ENCODE data around the gene ZSCAN31.
A peak's percentile ranks its signal among the peaks of the same experiment; 100 is the strongest.

Gene ZSCAN31

GRCh38 chr6:28354688-28355554 lies 19.0 kb upstream of the ZSCAN31 start:
- Histone ChIP-seq H3K79me1 (replicated peaks; ENCODE audit: low read length, poor library complexity, severe bottlenecking) (peaks cover 33% of the 10 kb centered on the region), H3K14ac (ENCODE audit: low read length in 2 of 2) (no peak overlapping the region), H3K27me3 (ENCODE audit: control insufficient read depth in 1 of 2, insufficient read depth in 1 of 2, low read length in 2 of 2) (no peaks in the 10 kb centered on the region), H2BK120ac (ENCODE audit: low read depth, low read length) (no peak overlapping the region), H3K23ac (ENCODE audit: low read length in 2 of 2) (no peak overlapping the region), H4K8ac (ENCODE audit: low read length) (peak overlapping the region; percentile 60), H4K91ac (ENCODE audit: low read length) (no peak overlapping the region), H3K4me3 (ENCODE audit: insufficient read depth in 1 of 2, low read depth in 1 of 2, low read length in 2 of 2) (peak overlapping the region in 1 of 2 experiments; percentile 84), H3K4ac (ENCODE audit: low read depth in 1 of 2, low read length in 2 of 2) (peak overlapping the region in 1 of 2 experiments; percentile 6), H2AFZ (ENCODE audit: low read depth, low read length) (no peak overlapping the region), H2BK15ac (ENCODE audit: low read depth, poor library complexity, severe bottlenecking) (no peak overlapping the region), H3K9me3 (ENCODE audit: control insufficient read depth, low read length) (no peaks in the 10 kb centered on the region), H3K4me2 (ENCODE audit: low read length, poor library complexity, severe bottlenecking) (no peak overlapping the region), H3K9ac (ENCODE audit: low read length) (peak overlapping the region; percentile 90), H3K27ac (ENCODE audit: low read length, poor library complexity, severe bottlenecking) (no peak overlapping the region), H3K18ac (ENCODE audit: low read depth in 1 of 2, low read length in 2 of 2) (peak overlapping the region in 1 of 2 experiments; percentile 16), H2AK5ac (ENCODE audit: low read length, severe bottlenecking) (no peak overlapping the region), H2BK12ac (ENCODE audit: low read length in 2 of 2) (peak overlapping the region; percentile 6 to 31), H3K4me1 (ENCODE audit: control insufficient read depth, insufficient read depth, low read depth, low read length) (peaks cover 11% of the 10 kb centered on the region), H3K36me3 (ENCODE audit: control insufficient read depth in 1 of 2, insufficient read depth in 2 of 2, low read depth in 1 of 2, low read length in 2 of 2) (peaks cover 0 to 2% of the 10 kb centered on the region in 2 experiments), H2BK5ac (ENCODE audit: low read depth, low read length, poor library complexity, severe bottlenecking) (no peak overlapping the region)
- WGBS = 91% methylated on average over 10 of the region's 10 CpGs
- DNase-seq = peak; percentile 1

DNA sequence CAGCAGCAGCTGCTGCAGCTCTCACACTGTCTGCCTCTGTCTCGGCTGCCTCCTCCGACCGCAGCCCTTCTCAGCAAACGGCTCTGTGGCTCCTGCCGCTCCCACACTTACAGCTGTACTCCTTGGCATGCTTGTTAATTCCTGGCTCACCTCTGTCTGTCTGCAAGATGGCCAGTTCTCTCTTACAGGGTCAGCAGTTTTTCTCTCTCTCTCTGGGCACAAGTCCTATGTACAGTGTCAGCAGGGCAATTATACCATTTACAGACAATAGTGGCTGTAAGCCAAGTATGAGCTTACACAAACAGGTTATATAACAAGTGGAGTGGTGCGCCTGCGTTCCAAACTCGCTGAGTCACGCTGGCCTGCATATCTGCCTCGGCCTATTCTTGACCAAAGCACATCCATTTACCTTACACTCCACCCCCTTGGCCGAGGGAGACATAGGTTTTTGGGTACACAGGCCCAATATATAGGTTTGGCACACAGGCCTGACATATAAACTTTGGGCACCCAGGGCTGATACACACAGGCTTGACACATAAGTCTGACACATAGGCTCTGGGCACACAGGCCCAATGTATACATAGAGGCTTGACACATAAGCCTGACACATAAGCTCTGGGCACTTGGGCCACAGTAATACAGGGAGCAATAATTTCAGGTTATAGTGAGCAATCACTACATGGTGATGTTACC lies 18.2 kb upstream of the ZSCAN31 start:
- H3K14ac ChIP-seq (ENCODE audit: low read length in 2 of 2) = no peak overlapping the region
- H3K9me3 ChIP-seq (ENCODE audit: control insufficient read depth, low read length) = no peaks in the 10 kb centered on the region
- H3K18ac ChIP-seq (ENCODE audit: low read depth in 1 of 2, low read length in 2 of 2) = no peak overlapping the region
- H3K4ac ChIP-seq (ENCODE audit: low read depth in 1 of 2, low read length in 2 of 2) = peak overlapping the region in 1 of 2 experiments; percentile 10
- 89% methylated on average over 11 of the region's 11 CpGs for WGBS
- no peak overlapping the region for H3K23ac ChIP-seq (ENCODE audit: low read length in 2 of 2)
- H2BK120ac ChIP-seq (ENCODE audit: low read depth, low read length) = no peak overlapping the region
- no peak overlapping the region for H2AFZ ChIP-seq (ENCODE audit: low read depth, low read length)
- H3K27me3 ChIP-seq (ENCODE audit: control insufficient read depth in 1 of 2, insufficient read depth in 1 of 2, low read length in 2 of 2) = no peaks in the 10 kb centered on the region
- peaks cover 11% of the 10 kb centered on the region for H3K4me1 ChIP-seq (ENCODE audit: control insufficient read depth, insufficient read depth, low read depth, low read length)
- H3K4me2 ChIP-seq (ENCODE audit: low read length, poor library complexity, severe bottlenecking) = no peak overlapping the region
- H3K79me1 ChIP-seq (replicated peaks; ENCODE audit: low read length, poor library complexity, severe bottlenecking) = peaks cover 33% of the 10 kb centered on the region
- no peak overlapping the region for H2BK5ac ChIP-seq (ENCODE audit: low read depth, low read length, poor library complexity, severe bottlenecking)
- H3K27ac ChIP-seq (ENCODE audit: low read length, poor library complexity, severe bottlenecking) = no peak overlapping the region
- H2AK5ac ChIP-seq (ENCODE audit: low read length, severe bottlenecking) = no peak overlapping the region
- H2BK15ac ChIP-seq (ENCODE audit: low read depth, poor library complexity, severe bottlenecking) = peak overlapping the region; percentile 65
- H3K36me3 ChIP-seq (ENCODE audit: control insufficient read depth in 1 of 2, insufficient read depth in 2 of 2, low read depth in 1 of 2, low read length in 2 of 2) = no peaks in the 10 kb centered on the region
- peak overlapping the region; percentile 90 for H3K9ac ChIP-seq (ENCODE audit: low read length)
- H3K4me3 ChIP-seq (ENCODE audit: insufficient read depth in 1 of 2, low read depth in 1 of 2, low read length in 2 of 2) = peak overlapping the region in 1 of 2 experiments; percentile 9
- H4K91ac ChIP-seq (ENCODE audit: low read length) = peak overlapping the region; percentile 20
- peak overlapping the region; percentile 52 for H4K8ac ChIP-seq (ENCODE audit: low read length)
- DNase-seq = peak; percentile 7
- H2BK12ac ChIP-seq (ENCODE audit: low read length in 2 of 2) = peak overlapping the region in 1 of 2 experiments; percentile 6

DNA sequence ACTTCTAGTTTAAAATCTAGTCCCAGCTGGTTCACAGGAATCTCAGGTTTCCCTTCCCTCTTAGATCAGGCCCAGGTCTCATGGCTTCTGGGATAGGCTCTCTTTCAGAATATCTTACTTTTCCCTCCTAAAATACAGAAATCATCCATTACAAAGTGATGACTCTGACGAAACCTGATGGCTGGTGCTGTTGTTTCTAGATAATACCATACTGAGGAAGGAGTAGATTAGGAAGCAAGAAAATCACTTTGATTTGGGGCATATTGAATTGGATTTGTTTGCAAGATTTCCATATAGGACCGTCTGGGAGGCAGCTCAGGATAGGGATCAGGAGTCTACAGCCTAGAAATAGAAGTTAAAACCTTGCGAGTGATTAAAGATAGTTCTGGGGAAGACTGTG lies 17.4 kb upstream of the ZSCAN31 start:
- WGBS = 97% methylated on average over 3 of the region's 3 CpGs
- H3K4me3 ChIP-seq (ENCODE audit: insufficient read depth in 1 of 2, low read depth in 1 of 2, low read length in 2 of 2) = peak overlapping the region in 1 of 2 experiments; percentile 9
- H2BK15ac ChIP-seq (ENCODE audit: low read depth, poor library complexity, severe bottlenecking) = no peak overlapping the region
- no peaks in the 10 kb centered on the region for H3K9me3 ChIP-seq (ENCODE audit: control insufficient read depth, low read length)
- no peak overlapping the region for H3K14ac ChIP-seq (ENCODE audit: low read length in 2 of 2)
- no peak overlapping the region for H2AFZ ChIP-seq (ENCODE audit: low read depth, low read length)
- H3K79me1 ChIP-seq (replicated peaks; ENCODE audit: low read length, poor library complexity, severe bottlenecking) = peaks cover 30% of the 10 kb centered on the region
- no peak overlapping the region for H4K8ac ChIP-seq (ENCODE audit: low read length)
- no peak overlapping the region for H2BK120ac ChIP-seq (ENCODE audit: low read depth, low read length)
- no peak overlapping the region for H2BK12ac ChIP-seq (ENCODE audit: low read length in 2 of 2)
- H3K4me2 ChIP-seq (ENCODE audit: low read length, poor library complexity, severe bottlenecking) = no peak overlapping the region
- H3K27me3 ChIP-seq (ENCODE audit: control insufficient read depth in 1 of 2, insufficient read depth in 1 of 2, low read length in 2 of 2) = no peaks in the 10 kb centered on the region
- H3K27ac ChIP-seq (ENCODE audit: low read length, poor library complexity, severe bottlenecking) = no peak overlapping the region
- no peak for DNase-seq
- peaks cover 11% of the 10 kb centered on the region for H3K4me1 ChIP-seq (ENCODE audit: control insufficient read depth, insufficient read depth, low read depth, low read length)
- H3K4ac ChIP-seq (ENCODE audit: low read depth in 1 of 2, low read length in 2 of 2) = no peak overlapping the region
- no peak overlapping the region for H3K18ac ChIP-seq (ENCODE audit: low read depth in 1 of 2, low read length in 2 of 2)
- H3K9ac ChIP-seq (ENCODE audit: low read length) = peak overlapping the region; percentile 90
- no peak overlapping the region for H3K23ac ChIP-seq (ENCODE audit: low read length in 2 of 2)
- H4K91ac ChIP-seq (ENCODE audit: low read length) = no peak overlapping the region
- H2AK5ac ChIP-seq (ENCODE audit: low read length, severe bottlenecking) = no peak overlapping the region
- no peaks in the 10 kb centered on the region for H3K36me3 ChIP-seq (ENCODE audit: control insufficient read depth in 1 of 2, insufficient read depth in 2 of 2, low read depth in 1 of 2, low read length in 2 of 2)
- H2BK5ac ChIP-seq (ENCODE audit: low read depth, low read length, poor library complexity, severe bottlenecking) = no peak overlapping the region

GRCh38 chr6:28351493-28351925 lies 15.6 kb upstream of the ZSCAN31 start:
- Histone ChIP-seq H3K23ac (ENCODE audit: low read length in 2 of 2) (no peak overlapping the region), H2BK5ac (ENCODE audit: low read depth, low read length, poor library complexity, severe bottlenecking) (no peak overlapping the region), H3K4me3 (ENCODE audit: insufficient read depth in 1 of 2, low read depth in 1 of 2, low read length in 2 of 2) (no peak overlapping the region), H3K36me3 (ENCODE audit: control insufficient read depth in 1 of 2, insufficient read depth in 2 of 2, low read depth in 1 of 2, low read length in 2 of 2) (no peaks in the 10 kb centered on the region), H2AK5ac (ENCODE audit: low read length, severe bottlenecking) (no peak overlapping the region), H2BK15ac (ENCODE audit: low read depth, poor library complexity, severe bottlenecking) (no peak overlapping the region), H4K91ac (ENCODE audit: low read length) (no peak overlapping the region), H3K27ac (ENCODE audit: low read length, poor library complexity, severe bottlenecking) (no peak overlapping the region), H3K14ac (ENCODE audit: low read length in 2 of 2) (no peak overlapping the region), H3K27me3 (ENCODE audit: control insufficient read depth in 1 of 2, insufficient read depth in 1 of 2, low read length in 2 of 2) (peaks cover 6 to 13% of the 10 kb centered on the region in 2 experiments), H2BK120ac (ENCODE audit: low read depth, low read length) (no peak overlapping the region), H4K8ac (ENCODE audit: low read length) (no peak overlapping the region), H3K4me1 (ENCODE audit: control insufficient read depth, insufficient read depth, low read depth, low read length) (peaks cover 8% of the 10 kb centered on the region), H3K79me1 (replicated peaks; ENCODE audit: low read length, poor library complexity, severe bottlenecking) (peaks cover 16% of the 10 kb centered on the region), H2AFZ (ENCODE audit: low read depth, low read length) (no peak overlapping the region), H3K18ac (ENCODE audit: low read depth in 1 of 2, low read length in 2 of 2) (no peak overlapping the region), H3K9me3 (ENCODE audit: control insufficient read depth, low read length) (no peaks in the 10 kb centered on the region), H3K4me2 (ENCODE audit: low read length, poor library complexity, severe bottlenecking) (no peak overlapping the region), H3K4ac (ENCODE audit: low read depth in 1 of 2, low read length in 2 of 2) (no peak overlapping the region), H2BK12ac (ENCODE audit: low read length in 2 of 2) (no peak overlapping the region), H3K9ac (ENCODE audit: low read length) (peak overlapping the region; percentile 30)
- WGBS = no CpG with 5 or more reads among the region's 2 CpGs
- DNase-seq = no peak

Measured in mesenchymal stem cell (in vitro differentiated cells and primary cell).